ENCODE data around the gene ATP5F1B.

ATP5F1B gene

GRCh38 chr12:56679883-56680575, 34.2 kb upstream of the ATP5F1B start:
- no peak for TF ChIP-seq FOXM1 (IDR thresholded peaks at IDR 0.05; ENCODE audit: borderline replicate concordance, low read depth)
- no peak for TF ChIP-seq ZBTB7A (IDR thresholded peaks at IDR 0.05; ENCODE audit: low read depth)
- TF ChIP-seq MAX (IDR thresholded peaks at IDR 0.05), result no peak
- no peak for TF ChIP-seq TCF12 (IDR thresholded peaks at IDR 0.05; ENCODE audit: low read depth)

- no peak for TF ChIP-seq CEBPB (IDR thresholded peaks at IDR 0.05)
- no peak for TF ChIP-seq YY1 (IDR thresholded peaks at IDR 0.05; ENCODE audit: low read depth)
- TF ChIP-seq TEAD4 (IDR thresholded peaks at IDR 0.05), result no peak
- TF ChIP-seq MAX (IDR thresholded peaks at IDR 0.05), result no peak
- no peak for TF ChIP-seq FOXM1 (IDR thresholded peaks at IDR 0.05; ENCODE audit: borderline replicate concordance, low read depth)
- no peak for TF ChIP-seq RAD21 (IDR thresholded peaks at IDR 0.05; ENCODE audit: low read depth)
- TF ChIP-seq EGR1 (IDR thresholded peaks at IDR 0.05), result no peak
- no peak for TF ChIP-seq CREB1 (IDR thresholded peaks at IDR 0.05; ENCODE audit: low read depth)
- no peak for TF ChIP-seq USF1 (IDR thresholded peaks at IDR 0.05)
- TF ChIP-seq REST (IDR thresholded peaks at IDR 0.05; ENCODE audit: low read depth), result no peak
- no peak for TF ChIP-seq EP300 (IDR thresholded peaks at IDR 0.05; ENCODE audit: borderline replicate concordance)
- TF ChIP-seq ZBTB7A (IDR thresholded peaks at IDR 0.05; ENCODE audit: low read depth), result no peak
- no peak for TF ChIP-seq TCF12 (IDR thresholded peaks at IDR 0.05; ENCODE audit: low read depth)
- TF ChIP-seq TAF1 (IDR thresholded peaks at IDR 0.05; ENCODE audit: low read depth), result no peak
Measured at GRCh38 chr12:56678852-56679251, 33.1 kb upstream of the ATP5F1B start.

GRCh38 chr12:56677680-56678079, 31.9 kb upstream of the ATP5F1B start:
- TF ChIP-seq EGR1 (IDR thresholded peaks at IDR 0.05), result no peak
- no peak for TF ChIP-seq ZBTB7A (IDR thresholded peaks at IDR 0.05; ENCODE audit: low read depth)
- no peak for TF ChIP-seq EP300 (IDR thresholded peaks at IDR 0.05; ENCODE audit: borderline replicate concordance)
- no peak for TF ChIP-seq NFIC (IDR thresholded peaks at IDR 0.05)
- no peak for TF ChIP-seq FOXM1 (IDR thresholded peaks at IDR 0.05; ENCODE audit: borderline replicate concordance, low read depth)

- TF ChIP-seq CEBPB (IDR thresholded peaks at IDR 0.05) (no peak), MAX (IDR thresholded peaks at IDR 0.05) (no peak), TEAD4 (IDR thresholded peaks at IDR 0.05) (no peak), ZBTB7A (IDR thresholded peaks at IDR 0.05; ENCODE audit: low read depth) (no peak), CREB1 (IDR thresholded peaks at IDR 0.05; ENCODE audit: low read depth) (no peak), RAD21 (IDR thresholded peaks at IDR 0.05; ENCODE audit: low read depth) (no peak), EGR1 (IDR thresholded peaks at IDR 0.05) (no peak)
Measured at GRCh38 chr12:56676851-56677580, 31.2 kb upstream of the ATP5F1B start.

GRCh38 chr12:56671608-56672007, 25.8 kb upstream of the ATP5F1B start:
- no peak for TF ChIP-seq TCF12 (IDR thresholded peaks at IDR 0.05; ENCODE audit: low read depth)

- TF ChIP-seq EGR1 (IDR thresholded peaks at IDR 0.05) (no peak), REST (IDR thresholded peaks at IDR 0.05; ENCODE audit: low read depth) (no peak), TAF1 (IDR thresholded peaks at IDR 0.05; ENCODE audit: low read depth) (no peak), RAD21 (IDR thresholded peaks at IDR 0.05; ENCODE audit: low read depth) (no peak), TEAD4 (IDR thresholded peaks at IDR 0.05) (peak; percentile 74), CEBPB (IDR thresholded peaks at IDR 0.05) (0 out of 2 replicates have a peak, but pooled peaks have one; percentile 35)
Measured at GRCh38 chr12:56670836-56671235, 25.1 kb upstream of the ATP5F1B start.

GRCh38 chr12:56668197-56668457, 22.3 kb upstream of the ATP5F1B start:
- TF ChIP-seq EP300 (IDR thresholded peaks at IDR 0.05; ENCODE audit: borderline replicate concordance) (no peak), REST (IDR thresholded peaks at IDR 0.05; ENCODE audit: low read depth) (no peak), TCF12 (IDR thresholded peaks at IDR 0.05; ENCODE audit: low read depth) (no peak), RAD21 (IDR thresholded peaks at IDR 0.05; ENCODE audit: low read depth) (no peak), CEBPB (IDR thresholded peaks at IDR 0.05) (no peak), TEAD4 (IDR thresholded peaks at IDR 0.05) (no peak), EGR1 (IDR thresholded peaks at IDR 0.05) (no peak), NFIC (IDR thresholded peaks at IDR 0.05) (no peak), FOXM1 (IDR thresholded peaks at IDR 0.05; ENCODE audit: borderline replicate concordance, low read depth) (no peak), CREB1 (IDR thresholded peaks at IDR 0.05; ENCODE audit: low read depth) (no peak)
